Central memory CD8-positive, alpha-beta T cell (primary cell): ENCODE results near the gene ABCG1.

Experiments
- ATAC-seq: fragments of 150-1000 bp; cut with Tn5 transposase; replicated peaks from 2 replicates; pipeline ENCODE4 v1.10.0; 2022; ENCODE audit warnings: mild to moderate bottlenecking, moderate FRiP score, moderate number of reproducible peaks; ENCODE audit not compliant: poor library complexity, severe bottlenecking; ENCODE audit errors: extremely low read depth
- DNase-seq, 2 donors: peaks; one replicate each; pipeline ENCODE4 v3.0.0; 2021; ENCODE audit warnings: low spot score in 2 of 2
- H3K27ac Mint-ChIP-seq: one replicate; pipeline ENCODE4 v1.8.0; 2022; ENCODE audit warnings: low read depth, mild to moderate bottlenecking, moderate library complexity, mixed read lengths
- H3K27me3 Mint-ChIP-seq: one replicate; pipeline ENCODE4 v1.8.0; 2022; ENCODE audit warnings: mixed read lengths
- H3K36me3 Mint-ChIP-seq: one replicate; pipeline ENCODE4 v1.8.0; 2022; ENCODE audit warnings: mild to moderate bottlenecking, moderate library complexity, mixed read lengths; ENCODE audit not compliant: insufficient read depth
- H3K4me1 Mint-ChIP-seq: one replicate; pipeline ENCODE4 v1.8.0; 2022; ENCODE audit warnings: mixed read lengths
- H3K4me3 Mint-ChIP-seq: one replicate; pipeline ENCODE4 v1.8.0; 2022; ENCODE audit warnings: mild to moderate bottlenecking, moderate library complexity, mixed read lengths
- H3K9me3 Mint-ChIP-seq: one replicate; pipeline ENCODE4 v1.8.0; 2022; ENCODE audit warnings: mixed read lengths

Gene ABCG1

GRCh38 chr21:42243026-42243425 lies 24.1 kb downstream of the ABCG1 start:
- ATAC-seq, result no peak
- peaks cover 12% of the 10 kb centered on the region for H3K36me3 Mint-ChIP-seq
- no peak for DNase-seq
- no peak overlapping the region for H3K4me3 Mint-ChIP-seq
- H3K9me3 Mint-ChIP-seq, result no peaks in the 10 kb centered on the region
- H3K27me3 Mint-ChIP-seq, result no peaks in the 10 kb centered on the region
- peaks cover 36% of the 10 kb centered on the region for H3K4me1 Mint-ChIP-seq
- no peak overlapping the region for H3K27ac Mint-ChIP-seq

- DNase-seq (no peak), ATAC-seq (no peak)
- H3K9me3 Mint-ChIP-seq, result no peaks in the 10 kb centered on the region
- peaks cover 28% of the 10 kb centered on the region for H3K4me1 Mint-ChIP-seq
- no peak overlapping the region for H3K4me3 Mint-ChIP-seq
- H3K27me3 Mint-ChIP-seq, result no peaks in the 10 kb centered on the region
- H3K27ac Mint-ChIP-seq, result peak overlapping the region; percentile 36
- H3K36me3 Mint-ChIP-seq, result peaks cover 8% of the 10 kb centered on the region
Measured at GRCh38 chr21:42245331-42246193, 26.6 kb downstream of the ABCG1 start.

- no peaks in the 10 kb centered on the region for H3K9me3 Mint-ChIP-seq
- H3K27ac Mint-ChIP-seq, result peak overlapping the region; percentile 68
- H3K4me3 Mint-ChIP-seq, result no peak overlapping the region
- H3K36me3 Mint-ChIP-seq, result peaks cover 12% of the 10 kb centered on the region
- no peaks in the 10 kb centered on the region for H3K27me3 Mint-ChIP-seq
- no peak for DNase-seq
- no peak for ATAC-seq
- peaks cover 37% of the 10 kb centered on the region for H3K4me1 Mint-ChIP-seq
Measured at GRCh38 chr21:42247716-42248115, 28.8 kb downstream of the ABCG1 start.

- DNase-seq, result no peak
- no peak for ATAC-seq
- Mint-ChIP-seq H3K4me1 (peaks cover 41% of the 10 kb centered on the region), H3K36me3 (peaks cover 14% of the 10 kb centered on the region), H3K9me3 (no peaks in the 10 kb centered on the region), H3K4me3 (no peak overlapping the region), H3K27ac (peak overlapping the region; percentile 2), H3K27me3 (no peaks in the 10 kb centered on the region)
Measured at GRCh38 chr21:42248241-42248640, 29.3 kb downstream of the ABCG1 start.

GRCh38 chr21:42248783-42249597 lies 30.1 kb downstream of the ABCG1 start:
- Mint-ChIP-seq H3K27me3 (no peaks in the 10 kb centered on the region), H3K4me3 (no peak overlapping the region), H3K9me3 (no peaks in the 10 kb centered on the region), H3K27ac (peak overlapping the region; percentile 49), H3K36me3 (peaks cover 14% of the 10 kb centered on the region), H3K4me1 (peaks cover 46% of the 10 kb centered on the region)
- DNase-seq (no peak), ATAC-seq (no peak)

- no peak overlapping the region for H3K27ac Mint-ChIP-seq
- DNase-seq, result no peak
- peaks cover 16% of the 10 kb centered on the region for H3K36me3 Mint-ChIP-seq
- no peak for ATAC-seq
- H3K4me1 Mint-ChIP-seq, result peaks cover 53% of the 10 kb centered on the region
- H3K4me3 Mint-ChIP-seq, result no peak overlapping the region
- H3K9me3 Mint-ChIP-seq, result no peaks in the 10 kb centered on the region
- H3K27me3 Mint-ChIP-seq, result no peaks in the 10 kb centered on the region
Measured at GRCh38 chr21:42250422-42251403, 31.8 kb downstream of the ABCG1 start.

GRCh38 chr21:42251654-42252324 lies 32.8 kb downstream of the ABCG1 start:
- no peak for ATAC-seq
- Mint-ChIP-seq H3K9me3 (no peaks in the 10 kb centered on the region), H3K27ac (peak overlapping the region; percentile 41), H3K27me3 (no peaks in the 10 kb centered on the region), H3K4me3 (no peak overlapping the region), H3K4me1 (peaks cover 53% of the 10 kb centered on the region), H3K36me3 (peaks cover 14% of the 10 kb centered on the region)
- DNase-seq, result no peak

- Mint-ChIP-seq H3K4me1 (peaks cover 50% of the 10 kb centered on the region), H3K36me3 (peaks cover 14% of the 10 kb centered on the region), H3K4me3 (no peak overlapping the region), H3K27me3 (no peaks in the 10 kb centered on the region), H3K27ac (peak overlapping the region; percentile 41), H3K9me3 (no peaks in the 10 kb centered on the region)
- DNase-seq (no peak), ATAC-seq (no peak)
Measured at GRCh38 chr21:42252325-42252654, 33.4 kb downstream of the ABCG1 start.

GRCh38 chr21:42252778-42253340 lies 33.9 kb downstream of the ABCG1 start:
- no peak for ATAC-seq
- DNase-seq, result no peak
- Mint-ChIP-seq H3K9me3 (no peaks in the 10 kb centered on the region), H3K36me3 (peaks cover 15% of the 10 kb centered on the region), H3K4me3 (no peak overlapping the region), H3K4me1 (peaks cover 44% of the 10 kb centered on the region), H3K27me3 (no peaks in the 10 kb centered on the region), H3K27ac (peak overlapping the region; percentile 41)

- H3K36me3 Mint-ChIP-seq, result peaks cover 15% of the 10 kb centered on the region
- no peaks in the 10 kb centered on the region for H3K9me3 Mint-ChIP-seq
- peaks cover 42% of the 10 kb centered on the region for H3K4me1 Mint-ChIP-seq
- no peak for ATAC-seq
- no peak overlapping the region for H3K4me3 Mint-ChIP-seq
- DNase-seq, result no peak
- no peaks in the 10 kb centered on the region for H3K27me3 Mint-ChIP-seq
- peak overlapping the region; percentile 1 for H3K27ac Mint-ChIP-seq
Measured at GRCh38 chr21:42253466-42253865, 34.5 kb downstream of the ABCG1 start.

- Mint-ChIP-seq H3K27ac (peak overlapping the region; percentile 1), H3K9me3 (no peaks in the 10 kb centered on the region), H3K4me3 (no peak overlapping the region), H3K27me3 (no peaks in the 10 kb centered on the region), H3K36me3 (peaks cover 14% of the 10 kb centered on the region), H3K4me1 (peaks cover 47% of the 10 kb centered on the region)
- DNase-seq, result no peak
- no peak for ATAC-seq
Measured at GRCh38 chr21:42254083-42254482, 35.1 kb downstream of the ABCG1 start.
